ENCODE results near the gene DIP2C.
"Not testable (repeated sequence)": the region's sequence is repeated elsewhere in the genome, so short reads cannot be mapped to it uniquely, and the experiment has no call there.

DIP2C gene

DNA sequence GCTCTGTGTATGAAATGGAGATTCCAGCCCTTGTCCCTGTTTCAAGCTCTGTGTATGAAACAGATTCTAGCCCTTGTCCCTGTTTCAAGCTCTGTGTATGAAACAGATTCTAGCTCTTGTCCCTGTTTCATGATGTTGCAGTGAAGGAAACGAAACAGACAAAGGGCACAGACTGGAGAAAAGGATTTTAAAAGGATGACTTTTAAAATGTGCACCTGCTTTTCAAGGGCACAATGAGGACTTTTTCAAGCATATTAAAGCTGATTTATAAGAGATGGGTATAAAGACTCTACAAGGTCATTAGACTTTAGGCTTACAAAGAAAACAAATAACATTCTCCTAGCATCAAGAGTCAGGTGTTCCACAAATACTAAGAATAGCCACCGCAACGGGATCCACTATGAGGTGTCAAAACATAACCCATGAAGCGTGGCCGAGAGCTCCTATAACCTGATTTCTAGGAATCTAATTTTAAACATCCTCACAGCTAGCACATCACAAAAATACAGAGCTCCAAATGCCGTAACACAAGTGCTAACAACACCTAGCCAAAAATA, 29.0 kb downstream of the DIP2C start:
- ChIA-PET POLR2A (no interaction called here), CTCF (no interaction called here)
- TF ChIP-seq L3MBTL2 (conservative IDR thresholded peaks at IDR 0.05) (no peak), ELF4 (IDR thresholded peaks at IDR 0.05) (no peak), FOXM1 (IDR thresholded peaks at IDR 0.05; ENCODE audit: borderline replicate concordance) (no peak), ZNF384 (IDR thresholded peaks at IDR 0.05) (no peak), HDGF (IDR thresholded peaks at IDR 0.05; ENCODE audit: borderline replicate concordance) (no peak), TARDBP (IDR thresholded peaks at IDR 0.05) (no peak), BHLHE40 (IDR thresholded peaks at IDR 0.05; ENCODE audit: borderline replicate concordance) (no peak), CTBP1 (IDR thresholded peaks at IDR 0.05; ENCODE audit: borderline replicate concordance) (no peak), ARNT (IDR thresholded peaks at IDR 0.05) (no peak), FOXK2 (IDR thresholded peaks at IDR 0.05) (no peak)
- DNase-seq (ENCODE audit: extremely low spot score) = no peak

DNA sequence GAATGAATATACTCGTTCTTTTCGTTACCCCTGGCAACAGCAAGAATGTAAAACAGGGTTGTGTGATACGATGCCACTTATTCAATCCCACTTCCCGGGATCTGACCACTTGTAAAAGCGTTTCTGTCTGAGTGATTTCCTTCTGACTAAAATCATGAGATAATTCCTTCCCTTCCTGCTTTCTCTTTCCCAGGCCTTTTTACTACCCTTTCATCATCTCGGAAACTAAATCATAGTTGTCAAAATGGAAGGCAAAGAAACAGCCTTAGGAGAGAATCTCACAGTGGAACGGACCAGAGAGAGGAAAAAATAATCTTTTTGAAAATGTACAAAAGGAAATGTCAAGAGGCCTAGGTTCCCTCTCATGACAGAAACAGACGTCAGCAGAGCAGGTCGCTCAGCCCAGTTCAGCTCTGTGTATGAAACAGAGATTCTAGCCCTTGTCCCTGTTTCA, 29.8 kb downstream of the DIP2C start:
- ChIA-PET CTCF (no interaction called here), POLR2A (no interaction called here)
- TF ChIP-seq SUZ12 (IDR thresholded peaks at IDR 0.05) = no peak
- TF ChIP-seq NFRKB (IDR thresholded peaks at IDR 0.05) = no peak
- TF ChIP-seq FOXA1 (IDR thresholded peaks at IDR 0.05) = no peak
- TF ChIP-seq CTBP1 (IDR thresholded peaks at IDR 0.05; ENCODE audit: borderline replicate concordance) = no peak
- TF ChIP-seq, protein P1, sequence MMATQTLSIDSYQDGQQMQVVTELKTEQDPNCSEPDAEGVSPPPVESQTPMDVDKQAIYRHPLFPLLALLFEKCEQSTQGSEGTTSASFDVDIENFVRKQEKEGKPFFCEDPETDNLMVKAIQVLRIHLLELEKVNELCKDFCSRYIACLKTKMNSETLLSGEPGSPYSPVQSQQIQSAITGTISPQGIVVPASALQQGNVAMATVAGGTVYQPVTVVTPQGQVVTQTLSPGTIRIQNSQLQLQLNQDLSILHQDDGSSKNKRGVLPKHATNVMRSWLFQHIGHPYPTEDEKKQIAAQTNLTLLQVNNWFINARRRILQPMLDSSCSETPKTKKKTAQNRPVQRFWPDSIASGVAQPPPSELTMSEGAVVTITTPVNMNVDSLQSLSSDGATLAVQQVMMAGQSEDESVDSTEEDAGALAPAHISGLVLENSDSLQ (IDR thresholded peaks at IDR 0.05) = no peak
- no peak for TF ChIP-seq L3MBTL2 (conservative IDR thresholded peaks at IDR 0.05)
- TF ChIP-seq LEF1 (IDR thresholded peaks at IDR 0.05; ENCODE audit: borderline replicate concordance) = no peak
- no peak for TF ChIP-seq FOXK2 (IDR thresholded peaks at IDR 0.05)
- TF ChIP-seq TARDBP (IDR thresholded peaks at IDR 0.05) = no peak
- no peak for TF ChIP-seq SP1 (IDR thresholded peaks at IDR 0.05)
- TF ChIP-seq ELF4 (IDR thresholded peaks at IDR 0.05) = no peak
- TF ChIP-seq ZNF384 (IDR thresholded peaks at IDR 0.05) = no peak
- TF ChIP-seq HDGF (IDR thresholded peaks at IDR 0.05; ENCODE audit: borderline replicate concordance) = no peak
- TF ChIP-seq FOXM1 (IDR thresholded peaks at IDR 0.05; ENCODE audit: borderline replicate concordance) = no peak
- no peak for TF ChIP-seq BHLHE40 (IDR thresholded peaks at IDR 0.05; ENCODE audit: borderline replicate concordance)
- DNase-seq (ENCODE audit: extremely low spot score) = no peak

DNA sequence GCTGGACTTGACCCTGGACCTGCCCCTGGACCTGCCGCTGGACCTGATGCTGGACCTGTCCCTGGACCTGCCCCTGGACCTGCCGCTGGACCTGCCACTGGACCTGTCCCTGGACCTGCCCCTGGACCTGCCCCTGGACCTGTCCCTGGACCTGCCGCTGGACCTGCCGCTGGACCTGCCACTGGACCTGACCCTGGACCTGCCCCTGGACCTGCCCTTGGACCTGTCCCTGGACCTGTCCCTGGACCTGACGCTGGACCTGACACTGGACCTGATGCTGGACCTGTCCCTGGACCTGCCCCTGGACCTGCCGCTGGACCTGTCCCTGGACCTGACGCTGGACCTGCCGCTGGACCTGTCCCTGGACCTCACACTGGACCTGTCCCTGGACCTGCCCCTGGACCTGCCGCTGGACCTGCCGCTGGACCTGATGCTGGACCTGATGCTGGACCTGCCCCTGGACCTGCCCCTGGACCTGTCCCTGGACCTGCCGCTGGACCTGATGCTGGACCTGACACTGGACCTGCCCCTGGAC, 31.6 kb downstream of the DIP2C start:
- POLR2A ChIA-PET; DNase-seq (ENCODE audit: extremely low spot score); CTCF ChIA-PET: not testable (repeated sequence)

DNA sequence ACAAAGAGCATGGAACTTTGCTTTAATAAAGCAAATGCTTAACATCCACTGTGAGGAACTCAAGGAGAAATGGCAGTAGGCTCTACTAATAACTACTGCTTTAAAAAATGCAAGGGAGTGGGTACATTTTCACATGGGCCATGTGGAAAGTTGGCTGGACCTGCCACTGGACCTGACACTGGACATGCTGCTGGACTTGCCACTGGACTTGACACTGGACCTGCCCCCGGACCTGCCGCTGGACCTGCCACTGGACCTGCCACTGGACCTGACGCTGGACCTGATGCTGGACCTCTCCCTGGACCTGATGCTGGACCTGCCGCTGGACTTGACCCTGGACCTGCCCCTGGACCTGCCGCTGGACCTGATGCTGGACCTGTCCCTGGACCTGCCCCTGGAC, 32.6 kb downstream of the DIP2C start:
- ChIA-PET POLR2A (no interaction called here), CTCF (interaction anchor here (0.5 kb wide), 1 partner anchor 309 kb away, joined by 3 read pairs; no protein-coding TSS in a partner anchor)
- DNase-seq (ENCODE audit: extremely low spot score) = no peak
- TF ChIP-seq ELF4 (IDR thresholded peaks at IDR 0.05) = no peak
- no peak for TF ChIP-seq FOXM1 (IDR thresholded peaks at IDR 0.05; ENCODE audit: borderline replicate concordance)
- TF ChIP-seq ZNF384 (IDR thresholded peaks at IDR 0.05) = no peak

DNA sequence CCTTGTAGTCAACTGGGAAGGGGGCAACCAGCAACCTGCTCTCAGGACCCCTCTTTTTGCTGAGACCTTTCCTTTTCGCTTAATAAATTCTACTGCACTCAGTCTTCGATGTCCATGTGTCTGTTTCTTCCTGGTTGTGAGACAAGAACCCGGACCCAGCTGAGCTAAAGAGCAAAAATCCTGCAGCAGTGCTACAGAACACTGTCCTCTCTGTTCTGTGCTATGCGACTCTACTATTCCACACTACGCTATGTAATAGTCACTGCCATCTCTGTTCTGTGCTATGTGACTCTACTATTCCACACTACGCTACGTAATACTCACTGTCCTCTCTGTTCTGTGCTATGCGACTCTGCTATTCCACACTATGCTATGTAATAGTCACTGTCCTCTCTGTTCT, 34.3 kb downstream of the DIP2C start:
- no peak for DNase-seq (ENCODE audit: extremely low spot score)
- POLR2A ChIA-PET = no interaction called here
- CTCF ChIA-PET = interaction anchor here (0.9 kb wide), 1 partner anchor 18 kb away, joined by 3 read pairs; no protein-coding TSS in a partner anchor
- TF ChIP-seq CTBP1 (IDR thresholded peaks at IDR 0.05; ENCODE audit: borderline replicate concordance) (no peak), FOXM1 (IDR thresholded peaks at IDR 0.05; ENCODE audit: borderline replicate concordance) (no peak), LEF1 (IDR thresholded peaks at IDR 0.05; ENCODE audit: borderline replicate concordance) (no peak), TARDBP (IDR thresholded peaks at IDR 0.05) (no peak), ZNF384 (IDR thresholded peaks at IDR 0.05) (no peak), ARNT (IDR thresholded peaks at IDR 0.05) (no peak), SUZ12 (IDR thresholded peaks at IDR 0.05) (no peak), HDGF (IDR thresholded peaks at IDR 0.05; ENCODE audit: borderline replicate concordance) (no peak), NFRKB (IDR thresholded peaks at IDR 0.05) (no peak), ELF4 (IDR thresholded peaks at IDR 0.05) (no peak), FOXK2 (IDR thresholded peaks at IDR 0.05) (no peak), L3MBTL2 (conservative IDR thresholded peaks at IDR 0.05) (no peak)
- TF ChIP-seq, protein P1 (IDR thresholded peaks at IDR 0.05) = no peak

DNA sequence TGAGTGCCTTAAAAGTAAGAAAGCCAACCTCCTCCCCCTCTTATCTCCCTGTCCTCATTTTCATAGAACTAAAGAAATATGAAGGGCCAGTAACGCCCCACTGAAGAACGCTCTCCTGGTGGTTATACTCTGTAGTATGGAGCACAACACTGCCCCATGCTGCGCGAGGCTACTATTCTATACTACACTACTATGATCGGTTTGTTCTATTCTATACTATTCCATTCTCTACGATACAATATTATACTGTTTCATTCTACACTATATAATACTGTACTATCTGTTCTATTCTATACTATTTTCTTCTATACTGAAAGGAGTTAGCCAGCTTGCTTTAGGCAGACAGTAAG, 34.8 kb downstream of the DIP2C start:
- TF ChIP-seq ARNT (IDR thresholded peaks at IDR 0.05) = no peak
- no peak for TF ChIP-seq SUZ12 (IDR thresholded peaks at IDR 0.05)
- no peak for TF ChIP-seq BHLHE40 (IDR thresholded peaks at IDR 0.05; ENCODE audit: borderline replicate concordance)
- TF ChIP-seq LEF1 (IDR thresholded peaks at IDR 0.05; ENCODE audit: borderline replicate concordance) = no peak
- DNase-seq (ENCODE audit: extremely low spot score) = no peak
- POLR2A ChIA-PET = no interaction called here
- CTCF ChIA-PET = interaction anchor here (0.9 kb wide), 1 partner anchor 18 kb away, joined by 3 read pairs; no protein-coding TSS in a partner anchor

DNA sequence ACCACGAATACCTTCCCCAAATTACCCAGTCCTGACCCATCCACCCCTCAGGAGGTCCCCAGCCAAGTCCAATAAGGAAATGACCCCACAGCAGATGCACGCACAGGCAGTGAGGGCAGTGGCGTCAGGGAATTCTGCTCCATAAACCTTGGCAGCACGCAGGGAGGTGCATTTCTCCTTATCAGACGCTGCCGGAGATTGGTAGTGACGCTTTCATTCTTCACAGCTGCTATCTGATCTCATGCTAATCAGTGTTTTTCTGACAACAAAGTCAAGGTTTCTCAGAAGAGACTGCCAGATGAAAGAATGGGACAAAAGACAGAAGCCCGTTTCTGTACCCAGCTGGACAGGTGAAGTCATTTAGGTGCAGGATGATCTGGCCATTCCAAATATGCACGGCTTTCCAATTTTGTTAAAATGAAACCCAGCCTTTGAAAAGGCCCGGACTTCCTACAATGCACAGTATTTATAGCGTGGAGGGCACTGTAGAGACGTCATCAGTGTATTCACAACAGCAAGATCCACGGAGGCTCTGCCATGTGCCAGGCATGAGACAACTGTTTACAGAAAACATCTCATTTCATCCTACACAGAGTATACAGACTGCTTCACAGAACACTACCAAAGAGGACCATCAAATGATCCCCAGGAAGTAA, 35.3 kb downstream of the DIP2C start:
- CTCF ChIA-PET = no interaction called here
- TF ChIP-seq, protein P1 (IDR thresholded peaks at IDR 0.05) = no peak
- TF ChIP-seq HDGF (IDR thresholded peaks at IDR 0.05; ENCODE audit: borderline replicate concordance) (no peak), SP1 (IDR thresholded peaks at IDR 0.05) (no peak), FOXM1 (IDR thresholded peaks at IDR 0.05; ENCODE audit: borderline replicate concordance) (no peak)
- POLR2A ChIA-PET = no interaction called here
- no peak for DNase-seq (ENCODE audit: extremely low spot score)

DNA sequence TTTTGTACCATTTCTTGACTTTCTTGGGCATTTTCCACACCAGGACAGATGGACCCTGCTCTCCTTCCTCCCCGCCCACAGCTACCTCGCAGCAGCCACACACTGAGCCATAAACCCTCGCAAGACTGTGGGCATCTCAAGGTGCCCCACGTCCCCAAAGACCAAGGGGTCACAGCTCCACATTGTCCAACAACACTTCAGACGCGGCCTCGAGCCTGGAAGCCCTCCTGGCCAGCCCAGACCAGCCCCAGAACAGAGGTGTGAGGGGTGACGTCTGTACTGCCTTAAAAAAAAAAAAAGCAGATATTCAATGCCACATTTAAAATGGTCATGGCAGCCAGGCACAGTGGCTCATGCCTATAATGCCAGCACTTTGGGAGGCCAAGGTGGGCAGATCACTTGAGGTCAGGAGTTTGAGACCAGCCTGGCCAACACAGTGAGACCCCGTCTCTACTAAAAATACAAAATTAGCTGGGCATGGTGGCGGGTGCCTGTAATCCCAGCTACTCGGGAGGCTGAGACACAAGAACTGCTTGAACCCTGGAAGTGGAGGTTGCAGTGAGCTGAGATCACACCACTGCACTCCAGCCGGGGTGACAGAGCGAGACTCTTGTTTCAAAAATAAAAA, 36.5 kb downstream of the DIP2C start:
- POLR2A ChIA-PET; DNase-seq (ENCODE audit: extremely low spot score): not testable (repeated sequence)
- CTCF ChIA-PET = interaction anchor here (0.8 kb wide), 1 partner anchor 379 kb away, joined by 3 read pairs; no protein-coding TSS in a partner anchor

All from HEK293T (cell line).